ENCODE measurements around the gene KCNC2. TPM values are rescaled to one million over a fixed set of nuclear protein-coding genes. Genes with fewer than 3 reads are reported as not detected.

Gene KCNC2
- total and polyA plus RNA-seq, 9 of the 15 experiments (the other 6 are each of a cell fraction or from before 2014, with no cell fraction given): not detected

- TF ChIP-seq POLR3A (IDR thresholded peaks at IDR 0.05; ENCODE audit: borderline replicate concordance, extremely low read depth, insufficient read depth, insufficient read length): no peak
- TF ChIP-seq ZNF76 (CRISPR knock-in tag; IDR thresholded peaks at IDR 0.05; ENCODE audit: borderline replicate concordance): no peak
- no peak for TF ChIP-seq NELFE (IDR thresholded peaks at IDR 0.05; ENCODE audit: insufficient read depth, insufficient read length)
- no peak for TF ChIP-seq CGGBP1 (CRISPR knock-in tag; IDR thresholded peaks at IDR 0.05)
- no peak for TF ChIP-seq TFAP4 (CRISPR knock-in tag; IDR thresholded peaks at IDR 0.05; ENCODE audit: borderline replicate concordance)
- TF ChIP-seq DLX4 (CRISPR knock-in tag; IDR thresholded peaks at IDR 0.05): no peak
- TF ChIP-seq CCAR2 (IDR thresholded peaks at IDR 0.05; ENCODE audit: low read depth, low read length): no peak
- TF ChIP-seq GTF2F1 (IDR thresholded peaks at IDR 0.05; ENCODE audit: low read depth, low read length): no peak
- no peak for TF ChIP-seq ZFPM2 (CRISPR knock-in tag; IDR thresholded peaks at IDR 0.05)
- no peak for TF ChIP-seq ZNF232 (CRISPR knock-in tag; IDR thresholded peaks at IDR 0.05)
- Histone ChIP-seq H3K27ac (ENCODE audit: extremely low read depth, low read depth, low read length) (no peak overlapping the region), H3K4me2 (ENCODE audit: insufficient read depth, low read length) (no peak overlapping the region), H4K20me1 (replicated peaks; ENCODE audit: control insufficient read depth, insufficient read depth, low read length) (no peaks in the 10 kb centered on the region), H3K79me2 (ENCODE audit: control insufficient read depth, insufficient read depth, low read length) (no peaks in the 10 kb centered on the region), H3K4me3 (no peak overlapping the region), H3K27me3 (ENCODE audit: control insufficient read depth in 2 of 2, insufficient read depth in 2 of 2, low read length in 2 of 2) (no peaks in the 10 kb centered on the region), H3K9me1 (ENCODE audit: control insufficient read depth, insufficient read depth, low read length) (no peaks in the 10 kb centered on the region), H3K4me1 (replicated peaks in 1 of 2; ENCODE audit: control insufficient read depth in 2 of 2, insufficient read depth in 2 of 2, low read length in 2 of 2) (no peaks in the 10 kb centered on the region), H3K9ac (ENCODE audit: insufficient read depth in 1 of 2, low read depth in 2 of 2, low read length in 2 of 2) (no peak overlapping the region), H3K9me3 (replicated peaks; ENCODE audit: control insufficient read depth, insufficient read depth, low read depth, low read length) (no peaks in the 10 kb centered on the region), H2AFZ (ENCODE audit: low read depth, low read length) (no peak overlapping the region), H3K36me3 (ENCODE audit: control insufficient read depth, insufficient read depth, low read length) (no peaks in the 10 kb centered on the region)
- no peak for DNase-seq (ENCODE audit: extremely low read depth in 1 of 4, low spot score in 3 of 4)
- no TSS peak for BruUV-seq (replicated peaks)
- WGBS (ENCODE audit: insufficient coverage, low coverage, missing lambda C conversion rate): 0% methylated on average over 4 of the region's 4 CpGs
- intact Hi-C loops (cut with micrococcal nuclease): no loop called here
- in situ Hi-C loops (cut with MboI): no loop called here
- no peak for ATAC-seq
- FAIRE-seq: no peak
- ChIA-PET CTCF (ENCODE audit: low intra/inter-chr PET ratio) (no interaction called here), POLR2A (no interaction called here)
Measured at GRCh38 chr12:75080582-75080981, 129.1 kb downstream of the KCNC2 start.
